Renal pelvis (tissue), 4 donors: ENCODE data around the gene KIF11. TPM values are rescaled to one million over a fixed set of nuclear protein-coding genes. Genes with fewer than 3 reads are reported as not detected.

ENCODE experiments used
- DNase-seq: peaks from one replicate; pipeline ENCODE4 v3.0.0-alpha.2; 2013
- polyA plus RNA-seq, 3 donors: library from polyadenylated mRNA; unstranded; fragments of 120-200 nt; gene quantifications; one replicate each; pipeline ENCODE4 v1.2.1, GENCODE V29; 2013; ENCODE audit not compliant: insufficient read length in 3 of 3

Gene KIF11
- polyA plus RNA-seq, 3 donors, result 26.6 to 29.6 (median 28.9) TPM

- no peak for DNase-seq
These were observed 106.8 kb downstream of the KIF11 start for GRCh38 chr10:92699518-92700381.

- no peak for DNase-seq
These were observed 109.5 kb downstream of the KIF11 start for GRCh38 chr10:92702301-92702916.

Other genes with a start within 250 kb of the KIF11 start
- gene IDE, start 19.0 kb upstream of the KIF11 start, polyA plus RNA-seq, result 10 to 100 TPM; 21.1 to 28.1 (median 26.0) TPM
- gene HHEX, start 96.8 kb downstream of the KIF11 start, polyA plus RNA-seq, result 1 to 10 TPM; 7.6 to 8.9 (median 8.2) TPM